ENCODE data around the gene MICU1.
"Not testable (repeated sequence)": the region's sequence is repeated elsewhere in the genome, so short reads cannot be mapped to it uniquely, and the experiment has no call there.

Gene MICU1

GRCh38 chr10:72653383-72654096 lies 27.7 kb upstream of the MICU1 start:
- H3K4me2 ChIP-seq (ENCODE audit: low read depth, low read length, poor library complexity, severe bottlenecking), result no peak overlapping the region
- no peaks in the 10 kb centered on the region for H4K20me1 ChIP-seq (ENCODE audit: low read depth, low read length)
- H3K9me2 ChIP-seq (replicated peaks; ENCODE audit: insufficient read depth, low read length), result no peaks in the 10 kb centered on the region
- H3K9me3 ChIP-seq (ENCODE audit: insufficient read depth, low read length), result no peaks in the 10 kb centered on the region
- no peak overlapping the region for H3K27ac ChIP-seq (ENCODE audit: low read depth, low read length)
- no peaks in the 10 kb centered on the region for H3F3A ChIP-seq (ENCODE audit: insufficient read depth)
- TF ChIP-seq CTCF (IDR thresholded peaks at IDR 0.05; ENCODE audit: insufficient read depth, low read length, poor library complexity, severe bottlenecking) (no peak), EZH2phosphoT487 (conservative IDR thresholded peaks at IDR 0.05; ENCODE audit: low read length) (no peak)
- no peak overlapping the region for H2AFZ ChIP-seq (ENCODE audit: low read depth, low read length, severe bottlenecking)
- H3K4me3 ChIP-seq (ENCODE audit: insufficient read depth, low read length, poor library complexity, severe bottlenecking), result no peak overlapping the region
- no peaks in the 10 kb centered on the region for H3K27me3 ChIP-seq (ENCODE audit: low read length)
- H3K79me2 ChIP-seq (ENCODE audit: insufficient read depth, low read length), result no peaks in the 10 kb centered on the region
- no peak overlapping the region for H3K9ac ChIP-seq (ENCODE audit: low read length)
- H3K36me3 ChIP-seq (ENCODE audit: low read length), result no peaks in the 10 kb centered on the region

GRCh38 chr10:72649291-72649690 lies 23.4 kb upstream of the MICU1 start:
- no peaks in the 10 kb centered on the region for H3K9me3 ChIP-seq (ENCODE audit: insufficient read depth, low read length)
- H3K4me2 ChIP-seq (ENCODE audit: low read depth, low read length, poor library complexity, severe bottlenecking), result no peak overlapping the region
- no peaks in the 10 kb centered on the region for H3K79me2 ChIP-seq (ENCODE audit: insufficient read depth, low read length)
- no peaks in the 10 kb centered on the region for H4K20me1 ChIP-seq (ENCODE audit: low read depth, low read length)
- no peak overlapping the region for H3K9ac ChIP-seq (ENCODE audit: low read length)
- no peaks in the 10 kb centered on the region for H3K27me3 ChIP-seq (ENCODE audit: low read length)
- no peak overlapping the region for H2AFZ ChIP-seq (ENCODE audit: low read depth, low read length, severe bottlenecking)
- no peaks in the 10 kb centered on the region for H3F3A ChIP-seq (ENCODE audit: insufficient read depth)
- no peaks in the 10 kb centered on the region for H3K9me2 ChIP-seq (replicated peaks; ENCODE audit: insufficient read depth, low read length)
- no peak overlapping the region for H3K4me3 ChIP-seq (ENCODE audit: insufficient read depth, low read length, poor library complexity, severe bottlenecking)
- no peak overlapping the region for H3K27ac ChIP-seq (ENCODE audit: low read depth, low read length)
- no peaks in the 10 kb centered on the region for H3K36me3 ChIP-seq (ENCODE audit: low read length)
- TF ChIP-seq EZH2phosphoT487 (conservative IDR thresholded peaks at IDR 0.05; ENCODE audit: low read length) (no peak), CTCF (IDR thresholded peaks at IDR 0.05; ENCODE audit: insufficient read depth, low read length, poor library complexity, severe bottlenecking) (no peak)

GRCh38 chr10:72648301-72648700 lies 22.4 kb upstream of the MICU1 start:
- no peaks in the 10 kb centered on the region for H3K79me2 ChIP-seq (ENCODE audit: insufficient read depth, low read length)
- no peak overlapping the region for H2AFZ ChIP-seq (ENCODE audit: low read depth, low read length, severe bottlenecking)
- H3K27me3 ChIP-seq (ENCODE audit: low read length), result no peaks in the 10 kb centered on the region
- TF ChIP-seq EZH2phosphoT487 (conservative IDR thresholded peaks at IDR 0.05; ENCODE audit: low read length) (no peak), CTCF (IDR thresholded peaks at IDR 0.05; ENCODE audit: insufficient read depth, low read length, poor library complexity, severe bottlenecking) (no peak)
- H3K9me3 ChIP-seq (ENCODE audit: insufficient read depth, low read length), result no peaks in the 10 kb centered on the region
- no peak overlapping the region for H3K9ac ChIP-seq (ENCODE audit: low read length)
- no peak overlapping the region for H3K4me2 ChIP-seq (ENCODE audit: low read depth, low read length, poor library complexity, severe bottlenecking)
- no peaks in the 10 kb centered on the region for H4K20me1 ChIP-seq (ENCODE audit: low read depth, low read length)
- H3K4me3 ChIP-seq (ENCODE audit: insufficient read depth, low read length, poor library complexity, severe bottlenecking), result no peak overlapping the region
- no peak overlapping the region for H3K27ac ChIP-seq (ENCODE audit: low read depth, low read length)
- no peaks in the 10 kb centered on the region for H3K36me3 ChIP-seq (ENCODE audit: low read length)
- no peaks in the 10 kb centered on the region for H3K9me2 ChIP-seq (replicated peaks; ENCODE audit: insufficient read depth, low read length)
- H3F3A ChIP-seq (ENCODE audit: insufficient read depth), result no peaks in the 10 kb centered on the region

- H3K9me3 ChIP-seq (ENCODE audit: insufficient read depth, low read length); H3K4me2 ChIP-seq (ENCODE audit: low read depth, low read length, poor library complexity, severe bottlenecking); H3K27me3 ChIP-seq (ENCODE audit: low read length); H2AFZ ChIP-seq (ENCODE audit: low read depth, low read length, severe bottlenecking); H3K9me2 ChIP-seq (replicated peaks; ENCODE audit: insufficient read depth, low read length); H3K27ac ChIP-seq (ENCODE audit: low read depth, low read length); H3K36me3 ChIP-seq (ENCODE audit: low read length); H3F3A ChIP-seq (ENCODE audit: insufficient read depth); H3K4me3 ChIP-seq (ENCODE audit: insufficient read depth, low read length, poor library complexity, severe bottlenecking); H3K9ac ChIP-seq (ENCODE audit: low read length); H4K20me1 ChIP-seq (ENCODE audit: low read depth, low read length); H3K79me2 ChIP-seq (ENCODE audit: insufficient read depth, low read length): not testable (repeated sequence)
Observed at GRCh38 chr10:72646971-72647370, 21.1 kb upstream of the MICU1 start.

Measured in SU-DHL-6 (cell line).